Stimulated activated CD4-positive, alpha-beta T cell treated with anti-CD3 and anti-CD28 coated beads, Interleukin-1b, Interleukin-23, amount 100 ng/mL, for 4 hours (primary cell): ENCODE results near the gene C17orf114.
"Not testable (repeated sequence)": the region's sequence is repeated elsewhere in the genome, so short reads cannot be mapped to it uniquely, and the experiment has no call there.

Experiments used
- DNase-seq, 2 donors: peaks; one replicate each; pipeline ENCODE4 v3.0.0-alpha.2; 2020; ENCODE audit warnings: low read depth in 2 of 2

Gene C17orf114

DNA sequence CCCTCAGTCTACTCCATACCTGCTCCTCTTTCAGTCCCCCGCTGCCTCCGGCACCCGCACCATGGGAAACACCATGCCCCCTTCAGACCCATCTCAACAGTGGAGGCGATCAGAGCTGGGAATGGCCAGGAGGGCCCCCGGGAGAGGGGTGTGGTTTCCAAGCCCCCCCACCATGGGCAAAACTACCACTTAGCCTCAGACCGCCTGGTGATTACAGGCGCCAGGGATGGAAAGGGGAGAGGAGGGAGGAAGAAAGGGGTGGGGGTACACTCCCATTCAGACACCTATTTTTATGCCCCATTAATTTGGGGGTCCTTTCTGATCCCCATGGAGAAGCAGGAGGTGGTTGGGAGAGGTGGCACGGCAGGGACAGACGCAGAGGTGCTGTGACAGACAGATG is at the start of gene C17orf114:
C17orf114 (minus strand) TSS at position 101 of the 400 bp plus-strand sequence.
- no peak for DNase-seq

DNA sequence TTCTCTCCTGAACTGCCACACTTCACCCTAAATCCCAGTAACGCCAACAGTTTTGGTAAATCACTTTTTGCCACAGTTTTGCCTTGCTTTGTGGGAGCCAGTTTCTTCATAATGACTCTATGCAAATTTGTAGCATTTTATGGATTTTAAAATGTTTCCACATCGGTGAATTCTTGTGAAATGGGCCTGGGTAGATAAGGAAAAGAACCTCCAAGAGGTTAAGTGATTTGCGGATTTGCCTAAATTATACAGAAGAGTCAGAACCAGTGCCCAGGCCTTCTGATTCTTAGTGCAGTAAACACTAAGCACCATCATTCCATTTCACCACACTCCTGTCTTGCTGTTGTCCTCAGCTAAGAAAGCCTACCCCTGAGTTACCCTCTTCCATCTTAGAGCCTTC is 49.0 kb upstream of the C17orf114 start:
- no peak for DNase-seq

DNA sequence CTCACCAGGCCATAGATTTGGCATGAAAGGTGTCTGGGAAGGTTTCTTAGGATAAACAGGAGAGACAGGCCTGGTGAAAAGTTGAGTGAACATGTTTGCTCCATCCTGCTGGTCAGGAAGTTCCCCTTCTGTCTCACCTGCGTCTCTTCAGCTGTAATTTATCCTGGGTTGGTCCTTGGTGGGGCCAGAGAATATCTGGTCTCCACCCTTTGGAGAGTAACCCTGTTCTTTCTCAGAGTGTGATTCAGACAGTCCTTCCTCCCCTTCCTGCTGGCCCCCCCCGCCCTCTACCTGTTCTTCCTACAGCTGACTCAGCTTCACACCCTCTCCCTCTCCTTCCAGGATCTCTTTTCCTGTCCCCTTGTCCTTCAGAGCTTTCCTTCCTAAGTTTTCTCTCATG is 48.1 kb upstream of the C17orf114 start:
- no peak for DNase-seq

- DNase-seq = no peak
Observed at GRCh38 chr17:4849011-4849536, 46.9 kb upstream of the C17orf114 start.

DNA sequence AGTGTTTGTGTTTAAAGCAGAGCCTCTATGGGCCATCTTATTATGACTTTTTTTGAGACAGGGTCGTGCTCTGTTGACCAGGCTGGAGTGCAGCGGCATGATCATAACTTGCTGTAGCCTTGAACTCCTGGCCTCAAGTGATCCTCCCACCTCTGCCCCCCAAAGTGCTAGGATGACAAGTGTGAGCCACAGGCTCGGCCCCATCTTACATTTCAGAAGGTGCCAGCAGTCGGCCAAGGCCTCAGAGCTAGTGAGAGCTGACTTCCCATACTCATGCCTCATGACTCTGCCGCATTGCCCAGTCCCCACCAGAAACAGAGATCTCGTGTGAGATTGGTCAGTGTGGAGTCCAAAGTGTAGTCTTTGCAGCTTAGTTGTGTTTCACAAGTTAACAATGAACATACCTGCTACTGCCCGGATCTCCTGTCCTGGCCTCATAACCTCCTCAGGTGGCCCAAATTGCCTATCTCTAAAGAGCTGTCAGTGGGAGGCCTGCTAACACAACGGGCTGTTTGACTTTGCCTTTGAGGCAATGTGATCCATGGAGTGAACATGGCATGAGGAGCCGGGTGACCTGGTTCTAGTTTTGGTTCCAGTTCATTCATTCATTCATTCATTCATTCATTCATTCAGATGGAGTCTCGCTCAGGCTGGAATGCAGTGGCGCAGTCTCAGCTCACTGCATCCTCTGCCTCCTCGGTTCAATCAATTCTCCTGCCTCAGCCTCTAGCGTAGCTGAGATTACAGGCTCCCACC is 44.7 kb upstream of the C17orf114 start:
- DNase-seq = no peak

GRCh38 chr17:4845118-4845517 is 43.0 kb upstream of the C17orf114 start:
- no peak for DNase-seq

GRCh38 chr17:4843321-4844000 is 41.3 kb upstream of the C17orf114 start:
- DNase-seq = no peak

- no peak for DNase-seq
Observed at GRCh38 chr17:4842376-4842775, 40.2 kb upstream of the C17orf114 start.

DNA sequence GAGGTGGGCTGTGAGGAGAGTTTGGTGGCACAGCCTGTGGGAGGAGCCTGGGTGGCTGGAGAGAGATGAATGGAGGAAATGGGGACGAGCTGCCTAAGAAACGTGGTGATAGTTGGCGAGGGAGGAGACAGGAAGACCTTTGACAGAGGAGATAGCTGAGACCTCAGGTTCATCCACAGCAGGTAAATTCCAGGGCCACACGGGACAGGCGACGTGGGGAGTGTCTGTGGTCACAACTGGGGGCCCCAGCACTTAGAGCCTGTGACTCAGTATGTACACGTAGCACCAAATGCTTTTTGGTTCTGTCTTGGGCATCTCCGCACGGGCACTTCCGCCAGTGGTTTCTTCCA is 38.7 kb upstream of the C17orf114 start:
- DNase-seq = no peak

DNA sequence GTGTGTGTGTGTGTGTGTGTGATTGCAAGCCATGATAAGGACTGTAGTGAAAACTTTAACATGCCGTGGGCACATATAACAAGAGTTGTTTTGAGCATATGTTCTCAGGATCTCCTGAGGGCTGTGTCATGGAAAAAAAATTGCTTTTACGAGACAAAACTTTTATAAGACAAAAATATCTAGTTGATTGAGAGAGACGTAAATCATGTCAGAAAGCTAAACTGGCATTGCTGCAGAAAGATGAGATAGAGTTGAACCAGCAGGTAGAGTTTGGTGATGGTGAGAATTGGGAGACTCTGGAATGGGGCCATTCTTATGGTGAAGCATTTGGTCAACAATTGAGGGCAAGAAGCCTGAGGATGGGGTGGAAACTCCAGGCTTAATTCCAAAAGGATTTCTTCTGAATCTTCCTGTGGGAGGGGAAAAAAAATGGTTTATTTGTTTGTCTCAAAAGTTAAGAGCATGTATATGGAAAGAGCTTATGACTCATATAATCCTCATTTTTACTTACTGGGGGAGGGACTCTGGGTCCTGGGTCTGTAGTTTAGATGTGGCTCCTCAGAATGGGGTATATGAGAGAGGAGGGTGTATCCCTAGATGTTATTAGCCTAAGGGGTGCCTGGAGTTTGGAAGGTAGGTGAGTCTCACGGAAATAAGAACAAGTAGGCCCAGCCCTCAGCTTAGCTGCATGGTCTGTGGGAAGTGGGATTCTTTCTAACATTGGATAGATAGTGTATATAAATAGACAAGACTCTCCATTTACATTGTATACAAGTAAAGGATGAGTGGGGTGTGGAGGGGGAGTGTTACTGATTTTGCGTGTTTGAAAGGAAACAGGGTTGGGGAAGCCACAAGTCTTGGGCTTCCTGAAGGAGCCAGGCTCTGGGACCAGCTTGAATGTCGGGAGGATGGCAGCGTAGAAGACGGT is 38.1 kb upstream of the C17orf114 start:
- DNase-seq = no peak

DNA sequence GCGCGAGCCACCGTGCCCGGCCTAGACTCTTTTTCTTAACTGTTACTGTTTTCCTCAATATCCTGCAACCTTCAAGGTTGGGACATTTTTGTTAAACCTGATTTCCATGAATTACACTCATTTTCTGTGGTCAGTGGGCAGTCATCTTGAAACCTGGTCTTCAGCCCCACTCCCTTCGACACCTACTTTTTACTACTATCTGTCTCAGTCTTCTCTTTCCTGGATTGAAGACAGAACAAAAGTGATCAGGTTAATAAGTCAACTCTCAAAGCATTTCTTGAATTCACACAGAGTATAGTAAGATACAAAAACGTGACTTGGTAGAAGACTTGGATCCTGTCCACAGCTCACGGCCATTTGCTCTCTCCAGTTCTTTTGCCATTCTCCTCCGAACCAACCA is 37.1 kb upstream of the C17orf114 start:
- no peak for DNase-seq

DNA sequence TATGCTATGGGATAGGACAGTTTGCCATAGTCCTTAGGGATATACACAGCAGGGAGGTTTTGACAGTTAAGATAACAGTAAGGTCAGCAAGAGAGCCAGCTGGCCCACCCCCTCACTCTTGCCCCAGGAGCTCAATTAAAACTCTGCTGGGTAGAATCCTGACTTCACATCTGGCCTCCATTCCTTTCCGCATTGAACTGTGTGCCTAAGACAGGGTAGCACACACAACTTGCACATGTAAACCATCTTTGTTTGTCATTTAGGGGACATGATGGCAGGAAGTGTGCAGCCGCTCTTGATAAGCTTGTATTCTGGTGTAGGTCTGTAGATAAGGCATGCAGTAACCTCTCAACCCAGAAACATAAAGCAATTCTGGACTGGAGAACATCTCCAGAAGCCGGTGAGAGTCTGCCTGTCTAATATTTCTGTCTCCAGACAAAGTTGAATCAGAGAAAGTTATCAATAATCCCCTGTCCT is 36.2 kb upstream of the C17orf114 start:
- no peak for DNase-seq

- no peak for DNase-seq
Observed at GRCh38 chr17:4837471-4838308, 35.6 kb upstream of the C17orf114 start.

GRCh38 chr17:4836221-4836620 is 34.1 kb upstream of the C17orf114 start:
- DNase-seq = no peak

- no peak for DNase-seq
Observed at GRCh38 chr17:4834681-4835020, 32.5 kb upstream of the C17orf114 start.

- DNase-seq = peak in 1 of 2 donors; percentile 8
Observed at GRCh38 chr17:4833941-4834680, 32.0 kb upstream of the C17orf114 start.

DNA sequence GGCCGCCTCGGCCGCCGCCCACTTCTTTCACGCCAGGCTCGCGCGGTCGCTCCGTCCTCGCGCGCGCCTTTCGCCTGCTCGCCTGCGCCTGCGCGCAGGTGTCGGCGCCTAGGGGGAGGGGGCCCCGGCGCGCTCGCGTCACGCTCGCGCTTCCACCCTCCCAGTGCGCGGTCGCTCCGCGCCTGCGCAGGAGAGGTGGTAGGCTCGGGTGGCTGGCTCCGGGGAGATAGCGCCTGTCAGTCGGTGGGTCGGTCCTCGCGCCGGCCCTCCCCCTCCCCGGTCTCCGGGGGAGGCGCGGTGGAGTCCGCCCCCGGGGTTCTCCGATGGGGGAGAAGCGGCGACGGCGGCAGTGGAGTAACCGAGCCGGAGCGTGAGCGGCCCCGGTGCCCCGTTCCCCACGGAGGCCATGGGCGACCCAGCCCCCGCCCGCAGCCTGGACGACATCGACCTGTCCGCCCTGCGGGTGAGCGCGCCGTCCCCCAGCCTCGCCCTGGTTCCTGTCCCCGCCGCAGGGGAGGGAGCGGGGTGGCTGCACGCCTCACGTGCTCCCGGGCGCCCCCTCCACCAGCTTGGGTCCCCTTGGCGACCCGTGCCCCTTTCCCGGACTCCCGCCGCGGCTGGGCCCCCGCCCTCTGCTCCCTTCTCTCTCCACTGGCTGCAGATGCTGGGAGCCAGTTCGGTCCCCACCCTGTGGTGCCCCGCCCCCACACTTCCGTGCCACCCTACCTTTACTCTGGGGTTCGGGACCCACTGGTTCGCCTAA is 31.2 kb upstream of the C17orf114 start, which contains the start of gene MINK1:
MINK1 (plus strand) TSS at position 163 of the 763 bp plus-strand sequence; CDS start at position 407, 244 bp downstream.
- DNase-seq = peak; percentile 78 to 82

- DNase-seq = not testable (repeated sequence)
Observed at GRCh38 chr17:4832829-4833177, 30.7 kb upstream of the C17orf114 start.

DNA sequence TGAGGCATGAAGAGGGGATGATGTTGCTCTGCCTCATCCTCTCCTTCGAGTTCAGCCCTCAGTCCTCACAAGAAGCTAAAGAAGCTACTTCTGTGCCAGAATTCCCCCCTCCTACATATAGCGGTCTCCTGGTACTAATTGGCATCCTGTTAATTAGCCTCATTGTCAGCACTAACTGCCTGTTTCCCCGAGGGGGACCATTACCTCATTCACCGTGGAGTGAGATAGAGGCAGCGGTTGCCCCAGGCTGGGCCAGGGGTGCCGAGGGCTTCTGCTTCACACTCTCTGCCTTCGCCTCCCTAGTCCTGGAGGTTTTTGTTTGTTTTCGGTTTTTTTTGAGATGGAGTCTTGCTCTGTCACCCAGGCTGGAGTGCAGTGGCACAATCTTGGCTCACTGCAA is 25.3 kb upstream of the C17orf114 start:
- DNase-seq = no peak
